Gastroesophageal sphincter (tissue), 4 donors: Measurements from ENCODE around the gene MYL6. TPM values are rescaled to one million over a fixed set of nuclear protein-coding genes. Genes with fewer than 3 reads are reported as not detected.

ENCODE experiments used
- ATAC-seq: fragments of 150-250 bp; one replicate; pipeline ENCODE4 v1.9.1; 2016; ENCODE audit warnings: mild to moderate bottlenecking, moderate library complexity
- H3K27ac ChIP-seq, 4 donors: fragments of 200-600 bp; sonication (generic) in 3 of 4; 1 replicate in 3 of 4; 2 replicates in 1 of 4; pipeline ENCODE4 v1.5.1; 2016 to 2019
- H3K27me3 ChIP-seq: fragments of 200-600 bp; sonication (generic); one replicate; pipeline ENCODE4 v1.5.1; 2019
- H3K36me3 ChIP-seq, 2 donors: fragments of 200-600 bp; sonication (generic); one replicate each; pipeline ENCODE4 v1.5.1; 2019; ENCODE audit warnings: control low read depth in 1 of 2
- H3K4me1 ChIP-seq, 3 donors: fragments of 200-600 bp; sonication (generic); 1 replicate in 2 of 3; 2 replicates in 1 of 3; pipeline ENCODE4 v1.5.1; 2016 to 2019; ENCODE audit warnings: control low read depth in 2 of 3
- H3K4me3 ChIP-seq, 2 donors: fragments of 200-600 bp; sonication (generic); one replicate each; pipeline ENCODE4 v1.5.1; 2019; ENCODE audit warnings: mild to moderate bottlenecking in 1 of 2, moderate library complexity in 1 of 2
- H3K9me3 ChIP-seq, 3 donors: fragments of 200-600 bp; sonication (generic); one replicate each; pipeline ENCODE4 v1.5.1; 2017 to 2019; ENCODE audit warnings: control low read depth in 2 of 3
- CTCF ChIP-seq, 4 experiments: fragments of 200-600 bp in 2 of 4; fragments of 450-650 bp in 2 of 4; sonication (generic) in 1 of 4; IDR thresholded peaks; one replicate each; pipeline ENCODE4 v1.5.1; 2017 to 2019; ENCODE audit warnings: antibody characterized with exemption in 4 of 4, mild to moderate bottlenecking in 2 of 4, moderate library complexity in 2 of 4
- EP300 ChIP-seq: sonication (generic); formaldehyde crosslinking; IDR thresholded peaks from one replicate; pipeline ENCODE4 v1.6.1; 2017; ENCODE audit warnings: antibody characterized with exemption, mild to moderate bottlenecking
- POLR2A ChIP-seq, 2 donors: fragments of 450-650 bp; IDR thresholded peaks; one replicate each; pipeline ENCODE4 v1.6.1; 2017; ENCODE audit warnings: antibody characterized with exemption in 2 of 2, mild to moderate bottlenecking in 2 of 2, moderate library complexity in 1 of 2
- POLR2AphosphoS5 ChIP-seq: sonication (generic); formaldehyde crosslinking; IDR thresholded peaks from one replicate; pipeline ENCODE4 v1.6.1; 2017; ENCODE audit warnings: antibody characterized with exemption
- WGBS, 2 donors: methylation state at CpG; one replicate each; pipeline ENCODE4 v1.1.5; 2018; ENCODE audit warnings: low coverage in 1 of 2; 5-methylcytosine and 5-hydroxymethylcytosine counted together
- total RNA-seq, 4 donors: library from RNA; depleted of rRNA; stranded (reverse); fragments of >200 nt; gene quantifications; one replicate each; pipeline ENCODE4 v1.1.0, GENCODE V29; 2016

MYL6 gene
- total RNA-seq, 4 donors from 2014 or later = 5,300 to 6,545 (median 5,874) TPM

GRCh38 chr12:56152756-56153677 lies 5.1 kb upstream of the MYL6 start:
- no peaks in the 10 kb centered on the region for H3K36me3 ChIP-seq
- 5 to 33% methylated on average over 1 to 4 of the region's 8 CpGs for WGBS, 2 donors
- ATAC-seq = no peak
- no peaks in the 10 kb centered on the region for H3K27me3 ChIP-seq
- H3K9me3 ChIP-seq = no peaks in the 10 kb centered on the region
- H3K27ac ChIP-seq = peak overlapping the region in 3 of 4 donors; percentile 85 to 92 (median 91)
- TF ChIP-seq EP300 = no peak
- TF ChIP-seq POLR2A (IDR thresholded peaks at IDR 0.05) = no peak
- TF ChIP-seq CTCF (IDR thresholded peaks at IDR 0.05) = no peak
- no peak for TF ChIP-seq POLR2AphosphoS5
- H3K4me3 ChIP-seq = peak overlapping the region; percentile 60 to 85
- H3K4me1 ChIP-seq = peaks cover 3 to 49% (median 13%) of the 10 kb centered on the region in 3 donors

GRCh38 chr12:56153678-56154065 lies 4.5 kb upstream of the MYL6 start:
- Histone ChIP-seq H3K4me3 (no peak overlapping the region), H3K36me3 (no peaks in the 10 kb centered on the region), H3K27ac (no peak overlapping the region), H3K27me3 (no peaks in the 10 kb centered on the region), H3K9me3 (no peaks in the 10 kb centered on the region), H3K4me1 (peaks cover 3 to 49% (median 13%) of the 10 kb centered on the region in 3 donors)
- TF ChIP-seq POLR2AphosphoS5 (no peak), EP300 (no peak), CTCF (IDR thresholded peaks at IDR 0.05) (no peak), POLR2A (IDR thresholded peaks at IDR 0.05) (no peak)
- ATAC-seq = no peak
- no CpG with 5 or more reads among the region's 5 CpGs for WGBS, 2 donors

- TF ChIP-seq POLR2AphosphoS5 = no peak
- no peak for TF ChIP-seq CTCF (IDR thresholded peaks at IDR 0.05)
- TF ChIP-seq EP300 = no peak
- no peak for TF ChIP-seq POLR2A (IDR thresholded peaks at IDR 0.05)
- ATAC-seq = no peak
- Histone ChIP-seq H3K27me3 (no peaks in the 10 kb centered on the region), H3K4me1 (peaks cover 3 to 50% (median 13%) of the 10 kb centered on the region in 3 donors), H3K9me3 (no peaks in the 10 kb centered on the region), H3K27ac (no peak overlapping the region), H3K36me3 (no peaks in the 10 kb centered on the region), H3K4me3 (no peak overlapping the region)
- WGBS, 2 donors = 100% methylated on average over 1 of the region's 1 CpG
Observed at GRCh38 chr12:56154246-56154771, 3.9 kb upstream of the MYL6 start.

GRCh38 chr12:56154818-56155217 lies 3.3 kb upstream of the MYL6 start:
- WGBS, 2 donors = no CpG with 5 or more reads among the region's 5 CpGs
- no peak for TF ChIP-seq POLR2A (IDR thresholded peaks at IDR 0.05)
- TF ChIP-seq POLR2AphosphoS5 = no peak
- no peak for TF ChIP-seq CTCF (IDR thresholded peaks at IDR 0.05)
- TF ChIP-seq EP300 = no peak
- Histone ChIP-seq H3K27me3 (no peaks in the 10 kb centered on the region), H3K36me3 (peaks cover 0 to 4% of the 10 kb centered on the region in 2 donors), H3K27ac (no peak overlapping the region), H3K4me3 (no peak overlapping the region), H3K9me3 (no peaks in the 10 kb centered on the region), H3K4me1 (peaks cover 3 to 55% (median 13%) of the 10 kb centered on the region in 3 donors)
- no peak for ATAC-seq
